ENCODE data around the gene ADSS2.

The ADSS2 gene

GRCh38 chr1:244414543-244414942 lies 37.2 kb downstream of the ADSS2 start:
- H3K9me3 ChIP-seq (ENCODE audit: severe bottlenecking): no peaks in the 10 kb centered on the region
- TF ChIP-seq CTCF (IDR thresholded peaks at IDR 0.05; ENCODE audit: low read depth, low read length): no peak
- no peaks in the 10 kb centered on the region for H3K27me3 ChIP-seq (ENCODE audit: insufficient read depth, low read depth, severe bottlenecking)
- H3K4me3 ChIP-seq (ENCODE audit: low read depth, low read length): no peak overlapping the region
- H3K27ac ChIP-seq: no peak overlapping the region
- H3K36me3 ChIP-seq: peaks cover 78% of the 10 kb centered on the region
- DNase-seq: no peak

- no peak for TF ChIP-seq CTCF (IDR thresholded peaks at IDR 0.05; ENCODE audit: low read depth, low read length)
- Histone ChIP-seq H3K4me3 (ENCODE audit: low read depth, low read length) (no peak overlapping the region), H3K27me3 (ENCODE audit: insufficient read depth, low read depth, severe bottlenecking) (no peaks in the 10 kb centered on the region), H3K36me3 (peaks cover 77% of the 10 kb centered on the region), H3K9me3 (ENCODE audit: severe bottlenecking) (no peaks in the 10 kb centered on the region), H3K27ac (no peak overlapping the region)
- DNase-seq: no peak
Measured at GRCh38 chr1:244413736-244414135, 38.0 kb downstream of the ADSS2 start.

GRCh38 chr1:244412176-244412575 lies 39.5 kb downstream of the ADSS2 start:
- TF ChIP-seq CTCF (IDR thresholded peaks at IDR 0.05; ENCODE audit: low read depth, low read length): no peak
- Histone ChIP-seq H3K27ac (no peak overlapping the region), H3K9me3 (ENCODE audit: severe bottlenecking) (no peaks in the 10 kb centered on the region), H3K36me3 (peaks cover 62% of the 10 kb centered on the region), H3K4me3 (ENCODE audit: low read depth, low read length) (no peak overlapping the region), H3K27me3 (ENCODE audit: insufficient read depth, low read depth, severe bottlenecking) (no peaks in the 10 kb centered on the region)
- no peak for DNase-seq

GRCh38 chr1:244409701-244410100 lies 42.0 kb downstream of the ADSS2 start:
- H3K27ac ChIP-seq: no peak overlapping the region
- no peaks in the 10 kb centered on the region for H3K27me3 ChIP-seq (ENCODE audit: insufficient read depth, low read depth, severe bottlenecking)
- DNase-seq: no peak
- H3K36me3 ChIP-seq: peaks cover 40% of the 10 kb centered on the region
- no peaks in the 10 kb centered on the region for H3K9me3 ChIP-seq (ENCODE audit: severe bottlenecking)
- no peak overlapping the region for H3K4me3 ChIP-seq (ENCODE audit: low read depth, low read length)
- no peak for TF ChIP-seq CTCF (IDR thresholded peaks at IDR 0.05; ENCODE audit: low read depth, low read length)

GRCh38 chr1:244406337-244406736 lies 45.4 kb downstream of the ADSS2 start:
- H3K9me3 ChIP-seq (ENCODE audit: severe bottlenecking): no peaks in the 10 kb centered on the region
- H3K27me3 ChIP-seq (ENCODE audit: insufficient read depth, low read depth, severe bottlenecking): no peaks in the 10 kb centered on the region
- no peak overlapping the region for H3K4me3 ChIP-seq (ENCODE audit: low read depth, low read length)
- TF ChIP-seq CTCF (IDR thresholded peaks at IDR 0.05; ENCODE audit: low read depth, low read length): no peak
- peaks cover 14% of the 10 kb centered on the region for H3K36me3 ChIP-seq
- no peak overlapping the region for H3K27ac ChIP-seq
- no peak for DNase-seq

- TF ChIP-seq CTCF (IDR thresholded peaks at IDR 0.05; ENCODE audit: low read depth, low read length): no peak
- Histone ChIP-seq H3K27ac (no peak overlapping the region), H3K9me3 (ENCODE audit: severe bottlenecking) (no peaks in the 10 kb centered on the region), H3K27me3 (ENCODE audit: insufficient read depth, low read depth, severe bottlenecking) (no peaks in the 10 kb centered on the region), H3K36me3 (peaks cover 9% of the 10 kb centered on the region), H3K4me3 (ENCODE audit: low read depth, low read length) (no peak overlapping the region)
- no peak for DNase-seq
Measured at GRCh38 chr1:244405856-244406255, 45.9 kb downstream of the ADSS2 start.
